GM19372 (cell line): ENCODE measurements around the gene EIF5B.

ENCODE experiments used
- ATAC-seq: cut with Tn5 transposase; IDR thresholded peaks from one replicate; pipeline ENCODE4 v1.9.1; 2021; ENCODE audit warnings: mild to moderate bottlenecking, low read depth, moderate library complexity; ENCODE audit not compliant: unreplicated experiment

Gene EIF5B

DNA sequence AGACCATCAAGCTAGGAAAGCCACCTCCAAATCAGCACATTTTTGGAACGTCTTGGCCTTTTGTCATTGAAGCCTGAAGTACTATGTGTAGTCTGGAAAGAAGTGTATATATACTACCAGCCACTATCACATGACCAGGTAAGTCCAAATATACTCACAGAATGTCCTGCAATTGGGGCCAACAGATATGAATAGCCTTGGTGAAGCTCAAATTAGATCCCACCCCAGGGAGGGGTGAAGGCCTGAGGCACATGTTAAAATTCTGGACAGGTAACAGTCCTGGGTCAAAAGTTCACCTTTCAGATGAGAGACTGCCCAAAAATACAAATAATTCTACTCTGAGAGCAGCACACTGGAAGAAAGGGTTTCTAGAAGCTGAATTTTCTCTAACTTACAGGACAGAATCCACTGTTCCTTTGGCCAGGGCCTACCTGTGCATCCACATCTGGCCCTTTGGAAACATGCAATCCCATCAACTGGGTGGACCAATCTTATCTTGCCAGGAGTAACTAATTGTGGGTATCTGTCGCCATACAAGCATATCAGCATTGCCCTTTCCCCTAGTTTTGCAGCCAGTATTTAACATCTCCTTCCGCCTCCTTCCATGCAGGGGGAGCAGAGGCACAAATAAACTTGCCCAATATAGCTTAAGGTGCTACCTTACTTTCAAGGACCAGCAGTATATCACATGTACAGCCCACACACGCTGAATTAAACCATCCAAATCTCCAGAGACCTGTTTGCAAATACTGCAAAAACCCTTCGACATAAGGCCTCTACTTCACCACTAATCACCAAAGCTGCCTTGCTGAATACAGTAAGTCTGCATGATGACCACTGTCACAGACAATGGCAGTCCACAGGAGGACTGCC is 67.8 kb downstream of the EIF5B start:
- ATAC-seq: no peak

DNA sequence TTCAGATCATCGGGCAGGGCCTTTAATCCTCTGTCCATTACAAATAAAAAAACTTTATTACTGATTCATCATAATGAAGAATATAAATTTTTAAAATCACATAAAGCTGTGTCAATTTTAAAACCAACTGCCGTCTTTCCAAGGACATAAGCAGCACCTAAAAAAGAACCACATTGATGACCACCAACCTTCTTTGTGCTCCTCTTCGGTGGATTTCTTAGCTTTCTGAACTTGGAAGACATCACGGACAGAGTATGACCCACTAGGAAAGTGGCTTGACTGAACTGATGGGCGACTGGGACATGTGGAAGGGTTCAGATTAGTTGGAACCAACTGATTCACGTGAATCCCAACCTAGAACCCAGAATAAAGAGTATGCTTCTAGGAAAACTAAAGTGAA is 68.9 kb downstream of the EIF5B start:
- ATAC-seq: no peak

DNA sequence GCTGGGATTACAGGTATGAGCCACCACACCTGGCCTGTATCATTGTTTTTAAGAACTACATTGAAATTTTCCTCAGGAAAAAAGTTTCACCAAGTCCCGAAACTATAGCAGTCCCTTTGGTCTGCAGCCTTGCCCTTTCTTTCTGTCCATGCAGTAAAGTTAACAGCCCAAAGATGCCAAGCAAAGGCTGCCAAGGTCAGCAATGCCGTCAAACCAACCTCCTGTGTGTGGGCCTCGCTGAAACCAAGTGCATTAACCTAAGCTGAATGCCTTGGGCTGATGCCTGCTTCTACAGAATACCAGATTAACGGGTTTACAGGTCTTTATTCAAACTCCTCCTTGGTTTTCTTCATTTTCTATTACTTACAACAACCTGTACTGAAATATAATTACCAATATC is 73.1 kb downstream of the EIF5B start:
- ATAC-seq: no peak

DNA sequence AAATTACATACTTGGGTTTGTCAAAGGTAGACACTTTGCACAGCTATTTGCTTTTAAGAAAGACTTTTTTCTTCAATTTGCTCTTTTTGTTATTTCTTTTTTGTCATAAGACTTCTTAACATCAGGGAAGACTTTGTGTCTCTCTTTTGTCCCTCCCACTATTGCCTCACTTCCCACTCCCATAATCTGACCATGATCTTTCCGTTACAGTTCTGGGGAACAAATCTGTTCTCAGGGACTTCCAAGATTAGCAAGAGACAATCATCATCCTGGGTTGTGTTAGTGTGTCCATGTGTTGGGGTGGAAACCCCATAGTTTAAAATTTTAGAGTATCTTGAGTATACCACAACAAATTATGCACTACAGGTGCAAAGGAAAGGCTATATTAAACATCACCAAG is 77.4 kb downstream of the EIF5B start:
- no peak for ATAC-seq

DNA sequence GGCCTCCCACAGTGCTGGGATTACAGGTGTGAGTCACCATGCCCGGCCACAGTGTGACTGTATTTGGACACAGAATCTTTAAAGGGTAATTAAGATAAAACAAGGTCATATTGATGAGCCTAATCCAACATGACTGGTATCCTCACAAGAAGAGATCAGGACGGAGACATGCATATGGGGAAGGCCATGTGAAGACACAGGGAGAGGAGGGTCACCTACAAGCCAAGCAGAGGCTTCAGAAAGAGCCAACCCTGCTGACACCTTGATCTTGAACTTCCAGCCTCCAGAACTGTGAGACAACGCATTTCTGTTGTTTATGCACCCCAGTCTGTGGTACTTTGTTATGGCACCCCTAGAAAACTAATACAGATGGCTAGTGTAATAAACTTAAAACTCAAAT is 80.2 kb downstream of the EIF5B start:
- no peak for ATAC-seq

DNA sequence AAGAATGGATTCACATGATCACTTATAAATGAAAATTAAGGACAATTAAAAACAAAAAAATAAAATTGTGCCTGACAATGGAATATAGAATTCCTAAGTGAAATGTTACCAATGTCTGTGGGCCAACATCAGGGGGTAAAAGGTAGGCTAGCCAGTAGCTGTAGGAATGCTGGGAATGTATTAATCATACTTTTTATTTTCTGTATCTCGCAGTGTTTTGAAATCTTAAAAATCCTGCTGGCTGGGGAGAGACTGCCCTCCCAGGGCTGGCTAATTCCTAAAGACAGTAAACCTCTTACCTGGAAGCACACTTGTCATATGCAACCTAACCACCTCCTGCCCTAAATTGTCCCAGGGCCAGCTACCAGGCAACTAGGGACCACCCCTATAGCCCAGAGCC is 82.8 kb downstream of the EIF5B start:
- no peak for ATAC-seq

DNA sequence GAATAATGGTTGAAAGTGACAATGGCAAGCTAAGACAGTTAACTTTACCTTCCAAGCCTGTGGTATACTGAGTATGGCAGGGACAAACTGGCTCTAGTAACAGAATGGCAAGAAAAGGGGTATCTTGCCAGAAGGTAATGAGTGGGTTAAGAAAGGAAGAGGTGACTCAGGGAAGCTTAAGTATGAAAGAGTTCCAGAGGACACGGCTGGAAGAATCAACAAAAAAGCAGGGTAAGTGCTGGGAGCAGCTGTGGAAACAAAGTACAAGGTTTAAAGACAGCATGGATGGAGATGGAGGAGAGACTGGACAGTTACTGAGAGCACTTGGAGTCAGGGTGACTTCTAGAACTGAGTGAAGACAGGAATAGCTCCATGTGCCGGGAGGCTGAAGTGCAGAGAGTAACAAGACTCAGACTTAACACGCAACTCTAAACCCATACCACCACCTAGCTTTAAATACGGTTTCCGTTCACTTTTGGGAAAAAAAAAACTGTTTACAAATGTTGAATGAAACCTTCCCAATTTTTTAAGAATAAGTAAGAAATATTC is 83.6 kb downstream of the EIF5B start:
- no peak for ATAC-seq

DNA sequence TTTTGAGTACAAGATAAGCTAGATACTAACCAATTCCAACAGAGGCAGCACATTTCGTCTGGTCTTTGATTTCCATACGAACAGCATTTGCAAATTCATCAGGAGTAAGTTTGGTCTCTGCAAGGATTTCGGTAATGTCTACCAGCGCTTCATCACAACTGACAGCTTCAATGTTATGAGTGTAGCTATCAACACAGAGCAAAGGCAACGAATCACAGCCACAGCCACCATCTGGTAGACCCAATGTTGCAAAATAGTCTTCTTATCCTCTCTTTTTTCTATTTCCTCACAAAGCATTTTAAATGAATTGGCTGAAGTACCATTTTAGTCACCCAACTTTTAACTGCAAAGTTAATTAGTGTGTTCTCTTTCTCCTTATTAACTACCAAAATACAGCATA is 84.3 kb downstream of the EIF5B start:
- ATAC-seq: no peak

DNA sequence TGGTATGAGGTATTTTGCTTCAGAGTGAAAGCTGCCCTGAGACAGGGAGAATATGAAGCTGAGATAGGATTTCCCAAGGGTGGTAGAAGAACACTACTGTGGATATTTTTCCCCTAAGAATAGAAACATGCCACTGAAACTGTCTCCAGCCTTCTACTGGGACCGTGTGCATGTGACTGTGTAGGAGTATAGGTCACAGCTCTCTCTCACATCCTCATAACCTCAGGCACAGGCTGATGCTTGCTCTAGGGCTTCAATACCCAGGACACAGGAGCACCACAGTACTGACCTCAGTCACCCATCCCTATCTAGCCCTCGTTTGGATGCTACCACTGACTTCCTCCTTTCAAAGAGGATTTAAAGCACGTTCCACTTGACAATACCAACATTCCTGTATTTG is 85.4 kb downstream of the EIF5B start:
- peak; percentile 64 for ATAC-seq

DNA sequence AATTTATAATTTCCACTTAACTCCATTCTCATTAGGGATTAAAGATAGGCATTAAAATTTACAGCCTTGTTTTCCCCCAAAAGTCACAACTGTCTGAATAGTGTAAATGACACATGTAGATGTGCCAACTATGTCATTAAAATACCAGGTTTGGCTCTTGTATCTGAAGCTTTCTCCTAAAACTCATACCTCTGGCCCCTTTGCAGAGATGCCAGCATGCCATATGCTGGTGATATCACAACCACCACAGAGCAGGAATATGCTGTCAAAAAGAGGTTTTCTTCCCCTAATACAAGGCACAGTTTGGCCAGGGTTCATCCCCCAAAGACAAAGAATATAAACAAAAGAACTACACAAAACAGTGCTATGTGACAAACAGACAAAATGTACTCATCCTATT is 87.2 kb downstream of the EIF5B start:
- ATAC-seq: no peak

DNA sequence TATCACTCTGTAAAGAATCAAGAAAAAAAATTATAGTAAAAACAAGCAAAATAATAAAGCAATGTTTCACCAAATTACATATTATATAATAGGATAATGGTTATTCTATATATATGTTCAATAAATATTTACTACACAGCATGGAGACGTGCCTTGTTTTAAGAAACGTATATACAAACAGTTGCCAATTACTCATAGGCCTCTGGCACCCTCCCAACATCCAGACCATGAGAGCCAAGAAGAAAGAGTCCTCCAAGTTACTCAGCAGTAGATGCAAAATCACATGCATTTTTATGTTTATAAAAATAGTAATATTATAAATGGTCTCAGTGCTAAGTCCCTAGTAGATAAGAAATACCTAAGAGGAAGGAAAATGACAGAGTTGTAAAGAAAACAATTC is 87.8 kb downstream of the EIF5B start:
- ATAC-seq: no peak

DNA sequence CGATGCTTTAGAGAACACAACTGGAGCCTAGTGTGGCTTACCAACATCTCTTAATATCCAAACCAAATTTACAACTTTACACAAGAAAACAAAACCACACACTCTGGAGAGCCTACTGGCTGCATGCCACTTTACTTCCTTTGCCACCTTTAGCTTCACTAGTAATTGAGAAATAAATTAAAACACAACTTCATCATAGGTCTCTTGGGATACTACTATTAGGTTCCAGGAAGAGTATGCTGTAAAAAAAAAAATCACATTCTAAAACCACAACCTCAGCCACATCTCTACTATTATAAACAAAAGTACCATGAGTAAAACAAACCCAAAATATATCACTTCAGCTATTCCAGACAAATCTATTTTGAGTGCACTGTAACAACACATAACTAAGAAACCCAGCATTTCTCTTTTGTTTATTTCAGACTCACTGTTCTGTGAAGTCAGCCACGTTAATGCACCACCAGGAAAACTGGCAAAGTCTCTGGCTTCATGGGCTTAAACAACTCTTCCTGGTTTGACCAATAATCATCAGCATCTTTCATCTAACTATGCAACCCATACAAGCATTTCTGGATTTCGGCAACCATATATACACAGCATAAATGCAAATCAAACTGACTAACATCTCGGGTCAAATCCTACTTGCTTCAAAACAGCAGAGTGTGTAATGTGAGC is 93.6 kb downstream of the EIF5B start:
- no peak for ATAC-seq

DNA sequence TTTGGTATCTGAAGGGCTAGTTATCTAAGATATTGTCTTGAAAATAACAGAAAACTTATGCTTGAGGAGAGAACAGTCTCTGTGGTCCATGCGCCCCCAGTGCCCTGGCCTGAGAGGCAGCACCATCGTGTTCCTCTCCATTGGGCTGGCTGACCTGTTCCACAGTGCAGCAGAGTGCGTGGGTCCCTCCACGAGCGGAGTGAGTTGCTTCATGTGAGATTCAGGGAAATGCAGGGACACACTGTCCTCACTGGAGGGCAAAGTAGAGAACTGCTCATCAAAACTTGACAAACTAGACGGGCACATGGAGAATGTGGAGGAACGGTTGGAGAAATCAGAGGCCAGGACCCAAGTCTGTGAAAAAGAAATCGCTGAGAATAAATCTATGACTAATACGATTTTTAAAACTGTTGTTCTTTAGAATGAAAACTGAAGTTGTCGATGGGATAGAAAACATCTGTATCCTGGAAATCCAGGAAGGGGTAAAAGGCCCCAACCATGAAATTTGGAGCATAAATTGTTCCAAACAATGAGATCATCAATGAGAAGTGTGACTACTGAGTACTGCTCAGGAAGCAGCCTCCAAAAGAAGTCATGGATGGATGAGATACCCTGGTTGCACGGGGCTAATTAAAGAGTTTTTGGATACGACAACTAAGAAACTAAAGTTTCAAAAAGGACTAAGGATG is 94.5 kb downstream of the EIF5B start:
- no peak for ATAC-seq

DNA sequence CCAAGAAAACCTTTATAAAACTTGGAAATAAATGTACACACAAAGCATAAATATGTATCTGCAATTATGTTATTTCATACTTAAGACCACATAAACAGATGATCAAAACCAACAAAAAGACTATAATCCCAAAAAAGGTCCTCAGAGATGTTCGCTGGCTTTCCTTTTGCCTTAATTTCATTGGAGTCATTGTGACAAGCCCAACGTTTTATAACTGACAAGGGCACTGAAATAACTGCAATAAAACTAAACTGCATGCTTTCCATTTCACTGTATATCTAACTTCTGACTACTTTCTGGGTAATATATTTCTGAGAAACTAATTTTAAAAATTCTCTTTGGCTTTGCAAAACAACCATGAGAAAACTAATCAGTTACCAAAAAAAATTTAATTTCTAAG is 96.2 kb downstream of the EIF5B start:
- ATAC-seq: no peak

DNA sequence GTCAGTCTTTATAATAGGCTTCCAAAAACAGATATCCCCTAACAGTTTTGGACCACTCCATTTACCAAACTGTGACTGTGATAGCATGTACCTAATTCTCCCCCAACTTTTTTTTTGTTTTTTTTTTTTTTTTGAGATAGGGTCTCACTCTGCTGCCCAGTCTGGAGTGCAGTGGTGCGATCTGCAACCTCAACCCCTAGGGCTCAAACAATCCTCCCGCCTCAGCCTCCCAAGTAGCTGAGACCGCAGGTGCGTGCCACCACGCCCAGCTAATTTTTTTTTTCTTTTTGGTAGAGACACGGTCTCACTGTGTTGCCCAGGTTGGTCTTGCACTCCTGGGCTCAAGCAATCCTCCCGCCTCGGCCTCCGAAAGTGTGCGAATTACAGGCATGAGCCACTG is 99.7 kb downstream of the EIF5B start:
- no peak for ATAC-seq

DNA sequence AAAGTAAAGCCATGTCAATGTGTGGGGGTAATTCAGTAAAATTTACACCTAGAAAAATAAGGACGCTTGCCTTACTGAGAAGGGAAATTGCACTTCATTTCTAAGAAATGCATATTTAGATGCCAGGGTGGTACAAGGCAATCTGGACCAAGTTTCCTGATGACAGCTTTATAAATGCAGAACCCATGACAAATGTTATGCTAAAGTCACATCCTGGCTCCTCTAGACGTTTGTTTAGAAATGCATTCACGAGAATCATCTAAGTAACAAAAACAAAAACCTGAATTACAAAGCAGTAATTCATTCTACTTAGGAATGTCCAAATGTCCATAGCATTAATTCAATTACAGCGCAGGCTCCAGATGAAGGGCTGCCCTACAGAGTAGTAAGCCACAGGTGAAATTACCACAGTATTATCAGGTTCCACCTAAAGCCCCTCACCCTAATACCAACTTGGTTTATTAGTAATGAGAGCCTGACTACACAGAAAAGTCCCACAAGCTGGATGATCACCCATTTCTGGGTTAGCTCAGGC is 102.8 kb downstream of the EIF5B start:
- no peak for ATAC-seq

DNA sequence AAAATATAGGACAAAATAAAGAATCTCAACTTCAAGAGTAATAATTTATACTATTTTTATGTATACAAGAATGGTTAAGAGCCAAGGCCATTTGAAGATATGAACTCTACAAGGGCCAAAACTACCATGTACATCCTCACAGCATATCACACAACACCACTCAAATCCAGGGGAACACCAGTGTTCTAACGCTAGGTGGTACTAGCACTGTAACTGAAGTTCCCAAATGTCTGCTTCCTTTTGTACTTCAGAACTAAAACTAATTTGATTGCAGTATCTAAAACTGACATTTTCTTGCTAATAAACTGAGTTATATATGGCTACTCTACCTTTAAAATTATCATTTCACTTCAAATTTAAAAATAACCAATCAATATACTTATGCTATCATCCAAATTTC is 105.6 kb downstream of the EIF5B start:
- ATAC-seq: no peak

DNA sequence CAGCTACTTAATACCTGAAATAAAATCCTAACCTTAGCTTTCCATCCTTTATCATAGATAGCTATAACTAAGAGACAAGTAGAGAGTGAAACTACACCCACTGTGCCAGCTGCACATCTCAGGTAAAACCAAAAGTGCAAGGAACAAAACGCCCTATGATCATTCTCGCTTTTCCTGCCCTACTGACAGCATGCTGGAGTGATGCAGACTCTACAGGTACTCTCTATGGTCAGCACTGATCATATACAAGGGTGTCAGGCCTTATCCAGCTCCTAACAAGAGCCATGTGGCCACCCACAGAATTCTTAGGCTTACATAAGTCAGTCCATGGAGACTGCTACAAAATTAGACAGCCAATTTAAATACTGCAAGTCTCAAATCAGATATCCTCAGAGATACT is 107.0 kb downstream of the EIF5B start:
- ATAC-seq: no peak

DNA sequence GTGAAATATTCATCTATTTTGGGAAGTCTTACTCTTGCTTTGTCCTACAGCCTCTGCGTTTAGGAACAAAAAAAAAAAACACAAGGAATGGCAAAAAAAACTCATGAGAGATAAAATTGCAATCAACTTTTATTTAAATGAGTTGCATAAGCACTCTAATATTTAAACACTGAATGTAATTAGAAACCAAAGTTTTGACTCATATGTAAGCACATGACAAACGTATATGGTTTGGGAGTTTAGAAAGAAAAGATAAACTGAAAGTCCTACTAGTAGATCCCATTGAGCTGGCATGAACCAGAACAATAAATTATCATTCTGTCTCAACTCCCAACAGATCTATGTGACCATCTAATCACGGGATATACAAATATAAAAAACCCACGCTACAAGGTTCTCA is 107.9 kb downstream of the EIF5B start:
- no peak for ATAC-seq

DNA sequence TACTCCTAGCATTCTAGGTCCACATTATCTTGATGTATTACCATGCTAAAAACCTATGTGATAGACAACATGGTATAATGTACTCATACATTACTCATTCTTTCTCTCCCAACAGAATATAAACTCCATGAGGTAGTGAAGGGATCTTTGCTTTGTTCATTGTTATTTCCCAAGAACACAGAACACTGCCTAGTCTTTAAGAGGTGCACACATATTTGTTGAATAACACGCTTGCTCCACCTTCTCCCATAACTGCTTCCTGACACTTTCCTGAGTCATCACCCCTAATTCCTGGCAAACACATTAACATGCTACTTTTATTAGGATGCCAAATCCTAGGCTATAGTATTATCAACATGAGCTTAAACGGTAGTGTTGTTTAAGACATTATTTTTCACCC is 111.4 kb downstream of the EIF5B start:
- no peak for ATAC-seq

DNA sequence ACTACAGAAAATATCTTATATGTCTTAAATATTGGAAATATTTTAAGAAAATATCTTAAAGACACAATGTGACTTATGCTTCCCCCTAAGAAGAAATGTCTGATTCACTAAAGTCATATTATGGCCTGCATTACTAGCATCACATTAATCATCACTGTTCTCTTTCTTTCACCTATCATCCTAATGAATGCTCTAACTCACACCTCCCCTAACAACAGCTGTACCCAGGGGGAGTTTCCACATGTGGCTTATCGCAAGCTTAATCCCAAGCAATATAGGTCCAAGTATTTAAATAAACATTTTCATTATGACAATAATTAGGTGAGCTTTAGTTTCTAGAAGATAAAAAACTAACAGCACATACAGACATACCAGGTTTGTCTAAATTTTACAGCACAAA is 113.0 kb downstream of the EIF5B start:
- ATAC-seq: no peak
